Measurements from ENCODE around the gene INPP5A. TPM values are rescaled to one million over a fixed set of nuclear protein-coding genes. Genes with fewer than 3 reads are reported as not detected.

The INPP5A gene
- total RNA-seq, 1 donor from 2014 or later = 14.2 TPM

GRCh38 chr10:132813001-132813401 lies 275.4 kb downstream of the INPP5A start:
- DNase-seq (ENCODE audit: low spot score) = no peak
- Mint-ChIP-seq H3K36me3 (no peaks in the 10 kb centered on the region), H3K4me3 (no peak overlapping the region), H3K27ac (no peak overlapping the region), H3K9me3 (no peaks in the 10 kb centered on the region), H3K27me3 (ENCODE audit: insufficient read depth, low read depth) (peaks cover 15% of the 10 kb centered on the region), H3K4me1 (peaks cover 16% of the 10 kb centered on the region)
- H3K4me1 ChIP-seq = no peaks in the 10 kb centered on the region
- no peak overlapping the region for H3K9ac ChIP-seq
- no peaks in the 10 kb centered on the region for H3F3A ChIP-seq (ENCODE audit: low read depth)
- H3K9me3 ChIP-seq (ENCODE audit: low read depth) = no peaks in the 10 kb centered on the region
- H3K4me3 ChIP-seq = no peak overlapping the region
- no peak overlapping the region for H2AFZ ChIP-seq (replicated peaks)
- H4K20me1 ChIP-seq (ENCODE audit: low read depth) = no peaks in the 10 kb centered on the region
- TF ChIP-seq EZH2 (IDR thresholded peaks at IDR 0.05) = no peak
- TF ChIP-seq, protein P1, sequence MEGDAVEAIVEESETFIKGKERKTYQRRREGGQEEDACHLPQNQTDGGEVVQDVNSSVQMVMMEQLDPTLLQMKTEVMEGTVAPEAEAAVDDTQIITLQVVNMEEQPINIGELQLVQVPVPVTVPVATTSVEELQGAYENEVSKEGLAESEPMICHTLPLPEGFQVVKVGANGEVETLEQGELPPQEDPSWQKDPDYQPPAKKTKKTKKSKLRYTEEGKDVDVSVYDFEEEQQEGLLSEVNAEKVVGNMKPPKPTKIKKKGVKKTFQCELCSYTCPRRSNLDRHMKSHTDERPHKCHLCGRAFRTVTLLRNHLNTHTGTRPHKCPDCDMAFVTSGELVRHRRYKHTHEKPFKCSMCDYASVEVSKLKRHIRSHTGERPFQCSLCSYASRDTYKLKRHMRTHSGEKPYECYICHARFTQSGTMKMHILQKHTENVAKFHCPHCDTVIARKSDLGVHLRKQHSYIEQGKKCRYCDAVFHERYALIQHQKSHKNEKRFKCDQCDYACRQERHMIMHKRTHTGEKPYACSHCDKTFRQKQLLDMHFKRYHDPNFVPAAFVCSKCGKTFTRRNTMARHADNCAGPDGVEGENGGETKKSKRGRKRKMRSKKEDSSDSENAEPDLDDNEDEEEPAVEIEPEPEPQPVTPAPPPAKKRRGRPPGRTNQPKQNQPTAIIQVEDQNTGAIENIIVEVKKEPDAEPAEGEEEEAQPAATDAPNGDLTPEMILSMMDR (IDR thresholded peaks at IDR 0.05) = no peak
- TF ChIP-seq EZH2phosphoT487 (IDR thresholded peaks at IDR 0.05) = no peak
- H3K36me3 ChIP-seq = no peaks in the 10 kb centered on the region
- H3K79me2 ChIP-seq (ENCODE audit: low read depth) = no peaks in the 10 kb centered on the region
- no peaks in the 10 kb centered on the region for H3K27me3 ChIP-seq
- H3K4me2 ChIP-seq = no peak overlapping the region
- H3K27ac ChIP-seq = no peak overlapping the region

GRCh38 chr10:132813560-132814468 lies 276.2 kb downstream of the INPP5A start:
- Histone ChIP-seq H3K9ac (no peak overlapping the region), H3K36me3 (no peaks in the 10 kb centered on the region), H3K9me3 (ENCODE audit: low read depth) (no peaks in the 10 kb centered on the region), H3K4me3 (no peak overlapping the region), H3K79me2 (ENCODE audit: low read depth) (no peaks in the 10 kb centered on the region), H3K4me1 (no peaks in the 10 kb centered on the region), H4K20me1 (ENCODE audit: low read depth) (no peaks in the 10 kb centered on the region), H2AFZ (replicated peaks) (no peak overlapping the region), H3F3A (ENCODE audit: low read depth) (no peaks in the 10 kb centered on the region), H3K4me2 (no peak overlapping the region), H3K27me3 (no peaks in the 10 kb centered on the region), H3K27ac (no peak overlapping the region)
- DNase-seq (ENCODE audit: low spot score) = no peak
- Mint-ChIP-seq H3K27ac (no peak overlapping the region), H3K4me3 (no peak overlapping the region), H3K27me3 (ENCODE audit: insufficient read depth, low read depth) (peaks cover 15% of the 10 kb centered on the region), H3K4me1 (peaks cover 16% of the 10 kb centered on the region), H3K9me3 (peaks cover 3% of the 10 kb centered on the region), H3K36me3 (no peaks in the 10 kb centered on the region)
- TF ChIP-seq, protein P1 (IDR thresholded peaks at IDR 0.05) = no peak
- TF ChIP-seq EZH2phosphoT487 (IDR thresholded peaks at IDR 0.05) (no peak), EZH2 (IDR thresholded peaks at IDR 0.05) (no peak)

GRCh38 chr10:132814469-132814856 lies 276.9 kb downstream of the INPP5A start:
- no peak overlapping the region for H3K4me3 ChIP-seq
- H3K9ac ChIP-seq = no peak overlapping the region
- Mint-ChIP-seq H3K36me3 (no peaks in the 10 kb centered on the region), H3K27ac (no peak overlapping the region), H3K4me3 (no peak overlapping the region), H3K27me3 (ENCODE audit: insufficient read depth, low read depth) (peaks cover 15% of the 10 kb centered on the region), H3K9me3 (peaks cover 9% of the 10 kb centered on the region), H3K4me1 (peaks cover 14% of the 10 kb centered on the region)
- no peak overlapping the region for H2AFZ ChIP-seq (replicated peaks)
- no peak overlapping the region for H3K4me2 ChIP-seq
- H3K27me3 ChIP-seq = no peaks in the 10 kb centered on the region
- DNase-seq (ENCODE audit: low spot score) = no peak
- no peaks in the 10 kb centered on the region for H3K4me1 ChIP-seq
- H4K20me1 ChIP-seq (ENCODE audit: low read depth) = no peaks in the 10 kb centered on the region
- no peaks in the 10 kb centered on the region for H3K9me3 ChIP-seq (ENCODE audit: low read depth)
- no peaks in the 10 kb centered on the region for H3F3A ChIP-seq (ENCODE audit: low read depth)
- TF ChIP-seq EZH2 (IDR thresholded peaks at IDR 0.05) = no peak
- TF ChIP-seq, protein P1 (IDR thresholded peaks at IDR 0.05) = no peak
- H3K27ac ChIP-seq = no peak overlapping the region
- H3K36me3 ChIP-seq = no peaks in the 10 kb centered on the region
- no peaks in the 10 kb centered on the region for H3K79me2 ChIP-seq (ENCODE audit: low read depth)
